Ectodermal cell (in vitro differentiated cells): Measurements from ENCODE around the gene TFF2. TPM values are rescaled to one million over a fixed set of nuclear protein-coding genes. Genes with fewer than 3 reads are reported as not detected.

Source experiments
- H3K27ac ChIP-seq: 2 replicates; pipeline ENCODE4 v1.7.0; 2013; ENCODE audit warnings: mild to moderate bottlenecking, low read depth, low read length; ENCODE audit not compliant: insufficient read depth, poor library complexity, severe bottlenecking
- H3K27me3 ChIP-seq: 2 replicates; pipeline ENCODE4 v1.7.0; 2013; ENCODE audit warnings: mild to moderate bottlenecking, low read length; ENCODE audit not compliant: insufficient read depth, control insufficient read depth, poor library complexity, severe bottlenecking
- H3K36me3 ChIP-seq: one replicate; pipeline ENCODE4 v1.7.0; 2013; ENCODE audit warnings: low read length; ENCODE audit not compliant: control insufficient read depth, insufficient read depth
- H3K4me1 ChIP-seq: one replicate; pipeline ENCODE4 v1.7.0; 2013; ENCODE audit warnings: low read length; ENCODE audit not compliant: control insufficient read depth, insufficient read depth
- H3K4me3 ChIP-seq: 2 replicates; pipeline ENCODE4 v1.7.0; 2013; ENCODE audit warnings: low read depth, low read length, control low read depth; ENCODE audit not compliant: insufficient read depth
- H3K9me3 ChIP-seq: 2 replicates; pipeline ENCODE4 v1.7.0; 2013; ENCODE audit warnings: mild to moderate bottlenecking, low read length, moderate library complexity; ENCODE audit not compliant: control insufficient read depth
- WGBS, 2 experiments: methylation state at CpG; one replicate each; pipeline ENCODE4 v1.1.7; 2013; ENCODE audit warnings: missing lambda C conversion rate in 2 of 2; 5-methylcytosine and 5-hydroxymethylcytosine counted together
- polyA plus RNA-seq, 4 experiments: library from polyadenylated mRNA; stranded (reverse); fragments of 50-300 nt; gene quantifications; one replicate each; pipeline ENCODE4 v1.2.3, GENCODE V29; 2013

Gene TFF2
- polyA plus RNA-seq (2013, experiment 1 of 4) = not detected
- polyA plus RNA-seq (2013, experiment 2 of 4) = not detected
- not detected for polyA plus RNA-seq (2013, experiment 3 of 4)
- polyA plus RNA-seq (2013, experiment 4 of 4) = not detected

GRCh38 chr21:42350927-42351426 lies at the start of gene TFF2:
Gene TFF2, minus strand, starts transcription at chr21:42350994. Its CDS starts 37 bp downstream, at chr21:42350957.
- WGBS, 2 experiments = 94 to 96% methylated on average over 13 of the region's 13 CpGs

GRCh38 chr21:42400525-42400924 lies 49.7 kb upstream of the TFF2 start:
- 91 to 92% methylated on average over 4 of the region's 4 CpGs for WGBS, 2 experiments
- no peak overlapping the region for H3K4me3 ChIP-seq
- no peaks in the 10 kb centered on the region for H3K9me3 ChIP-seq
- no peak overlapping the region for H3K27ac ChIP-seq
- no peaks in the 10 kb centered on the region for H3K4me1 ChIP-seq
- no peaks in the 10 kb centered on the region for H3K27me3 ChIP-seq
- no peaks in the 10 kb centered on the region for H3K36me3 ChIP-seq

More at GRCh38 chr21:42350927-42351426, at the start of gene TFF2:
- Histone ChIP-seq H3K36me3 (no peaks in the 10 kb centered on the region), H3K27me3 (no peaks in the 10 kb centered on the region), H3K9me3 (no peaks in the 10 kb centered on the region), H3K4me3 (no peak within 1 kb of the TSS), H3K4me1 (no peaks in the 10 kb centered on the region), H3K27ac (no peak within 1 kb of the TSS)

- Histone ChIP-seq H3K4me1 (no peaks in the 10 kb centered on the region), H3K36me3 (no peaks in the 10 kb centered on the region), H3K9me3 (no peaks in the 10 kb centered on the region), H3K4me3 (no peak overlapping the region), H3K27me3 (no peaks in the 10 kb centered on the region), H3K27ac (no peak overlapping the region)
- 73 to 75% methylated on average over 12 of the region's 12 CpGs for WGBS, 2 experiments
Observed at GRCh38 chr21:42398436-42399028, 47.7 kb upstream of the TFF2 start.

- no peaks in the 10 kb centered on the region for H3K27me3 ChIP-seq
- no peaks in the 10 kb centered on the region for H3K4me1 ChIP-seq
- no peak overlapping the region for H3K27ac ChIP-seq
- 92 to 96% methylated on average over 14 of the region's 14 CpGs for WGBS, 2 experiments
- no peak overlapping the region for H3K4me3 ChIP-seq
- H3K9me3 ChIP-seq = no peaks in the 10 kb centered on the region
- H3K36me3 ChIP-seq = no peaks in the 10 kb centered on the region
Observed at GRCh38 chr21:42397746-42398394, 47.1 kb upstream of the TFF2 start.

- H3K27me3 ChIP-seq = no peaks in the 10 kb centered on the region
- WGBS, 2 experiments = 90 to 92% methylated on average over 19 of the region's 19 CpGs
- H3K4me3 ChIP-seq = no peak overlapping the region
- no peaks in the 10 kb centered on the region for H3K36me3 ChIP-seq
- no peak overlapping the region for H3K27ac ChIP-seq
- no peaks in the 10 kb centered on the region for H3K4me1 ChIP-seq
- no peaks in the 10 kb centered on the region for H3K9me3 ChIP-seq
Observed at GRCh38 chr21:42396799-42397745, 46.3 kb upstream of the TFF2 start.

GRCh38 chr21:42395905-42396651 lies 45.3 kb upstream of the TFF2 start, which contains the start of gene TMPRSS3:
Gene TMPRSS3, minus strand, starts transcription at chr21:42396052. Its CDS starts 635 bp downstream, at chr21:42395417.
- Histone ChIP-seq H3K9me3 (no peaks in the 10 kb centered on the region), H3K36me3 (no peaks in the 10 kb centered on the region), H3K27ac (no peak within 1 kb of the TSS), H3K4me3 (no peak within 1 kb of the TSS), H3K4me1 (no peaks in the 10 kb centered on the region), H3K27me3 (peaks cover 4% of the 10 kb centered on the region)
- WGBS, 2 experiments = 90 to 93% methylated on average over 17 of the region's 17 CpGs

- WGBS, 2 experiments = 91 to 93% methylated on average over 11 of the region's 11 CpGs
- H3K4me3 ChIP-seq = no peak overlapping the region
Observed at GRCh38 chr21:42395302-42395701, 44.5 kb upstream of the TFF2 start.

GRCh38 chr21:42393443-42393950 lies 42.7 kb upstream of the TFF2 start:
- Histone ChIP-seq H3K36me3 (no peaks in the 10 kb centered on the region), H3K27me3 (peaks cover 7% of the 10 kb centered on the region), H3K9me3 (no peaks in the 10 kb centered on the region), H3K4me3 (no peak overlapping the region), H3K4me1 (peaks cover 3% of the 10 kb centered on the region), H3K27ac (no peak overlapping the region)
- 96 to 97% methylated on average over 7 to 8 of the region's 8 CpGs for WGBS, 2 experiments

More at GRCh38 chr21:42395302-42395701, 44.5 kb upstream of the TFF2 start:
- Histone ChIP-seq H3K27ac (no peak overlapping the region), H3K9me3 (no peaks in the 10 kb centered on the region), H3K27me3 (peaks cover 7% of the 10 kb centered on the region), H3K36me3 (no peaks in the 10 kb centered on the region), H3K4me1 (no peaks in the 10 kb centered on the region)

- WGBS, 2 experiments = 91 to 96% methylated on average over 17 of the region's 17 CpGs
- Histone ChIP-seq H3K27me3 (peaks cover 7% of the 10 kb centered on the region), H3K4me3 (no peak overlapping the region), H3K36me3 (no peaks in the 10 kb centered on the region), H3K27ac (no peak overlapping the region), H3K9me3 (no peaks in the 10 kb centered on the region), H3K4me1 (peaks cover 3% of the 10 kb centered on the region)
Observed at GRCh38 chr21:42392731-42393442, 42.1 kb upstream of the TFF2 start.
